A673 (cell line): ENCODE measurements around the gene PACS1. TPM values are rescaled to one million over a fixed set of nuclear protein-coding genes. Genes with fewer than 3 reads are reported as not detected.
A peak's percentile ranks its signal among the peaks of the same experiment; 100 is the strongest.

Source experiments
- BruUV-seq: library from RNA; stranded (reverse); fragments of 400-500 nt; replicated peaks from 2 replicates; lab custom pipeline; 2021; lab: Mats Ljungman, UMichigan
- CTCF ChIA-PET: fragments of 300-600 bp; sonication (Branson Sonifier 250); formaldehyde crosslinking; loops from one replicate; lab custom pipeline; 2022; ENCODE audit warnings: antibody characterized with exemption; lab: Charles Lee
- POLR2A ChIA-PET: fragments of 300-600 bp; sonication (Branson Sonifier 250); formaldehyde crosslinking; loops from one replicate; lab custom pipeline; 2022; ENCODE audit warnings: antibody characterized with exemption; ENCODE audit not compliant: low non-redundant PET; lab: Charles Lee
- DNase-seq: peaks from one replicate; pipeline ENCODE4 v3.0.0-alpha.2; 2015; ENCODE audit warnings: low spot score
- H3K27ac ChIP-seq: fragments of 200-600 bp; sonication (generic); 2 replicates; pipeline ENCODE4 v1.5.1; 2016; ENCODE audit warnings: mixed run types, low read depth, mild to moderate bottlenecking, mixed read lengths, antibody characterized with exemption, low read length; ENCODE audit not compliant: poor library complexity, severe bottlenecking
- H3K27me3 ChIP-seq: fragments of 200-600 bp; sonication (generic); replicated peaks from 2 replicates; pipeline ENCODE4 v1.6.1; 2017; ENCODE audit warnings: mixed run types, low read depth, mild to moderate bottlenecking, mixed read lengths, antibody characterized with exemption, low read length; ENCODE audit not compliant: insufficient read depth, poor library complexity
- H3K36me3 ChIP-seq: fragments of 200-600 bp; sonication (generic); 2 replicates; pipeline ENCODE4 v1.6.1; 2016; ENCODE audit warnings: mixed run types, mild to moderate bottlenecking, mixed read lengths, antibody characterized with exemption, low read length; ENCODE audit not compliant: insufficient read depth, poor library complexity, severe bottlenecking
- H3K4me1 ChIP-seq: fragments of 200-600 bp; sonication (generic); 2 replicates; pipeline ENCODE4 v1.6.1; 2017; ENCODE audit warnings: mixed run types, mild to moderate bottlenecking, mixed read lengths, antibody characterized with exemption, low read length; ENCODE audit not compliant: insufficient read depth, poor library complexity, severe bottlenecking
- H3K4me3 ChIP-seq: fragments of 200-600 bp; sonication (generic); 2 replicates; pipeline ENCODE4 v1.5.1; 2016; ENCODE audit warnings: low read depth, mixed run types, mild to moderate bottlenecking, mixed read lengths, low read length; ENCODE audit not compliant: poor library complexity, severe bottlenecking
- H3K9me3 ChIP-seq: fragments of 200-600 bp; sonication (generic); 2 replicates; pipeline ENCODE4 v1.6.1; 2016; ENCODE audit warnings: mixed run types, low read depth, mild to moderate bottlenecking, mixed read lengths, antibody characterized with exemption, low read length; ENCODE audit not compliant: poor library complexity, severe bottlenecking
- EZH2 ChIP-seq: fragments of 200-600 bp; sonication (generic); IDR thresholded peaks from 2 replicates; pipeline ENCODE4 v1.6.1; 2017; ENCODE audit warnings: borderline replicate concordance, low read depth, mild to moderate bottlenecking, mixed read lengths, antibody characterized with exemption, low read length; ENCODE audit not compliant: poor library complexity, severe bottlenecking
- intact Hi-C: fragments of 100-400 bp; cut with micrococcal nuclease; formaldehyde crosslinking; loops from one replicate; pipeline ENCODE4 v1.10.0; 2022; ENCODE audit not compliant: unreplicated experiment
- total RNA-seq: library from RNA; stranded (reverse); gene quantifications from 2 replicates; pipeline ENCODE4 v1.2.3, GENCODE V29; 2021
- TF ChIP-seq, protein P1 (sequence below): fragments of 300-800, 200-600 bp; sonication (generic); conservative IDR thresholded peaks from 2 replicates; pipeline ENCODE4 v1.5.1; 2017; ENCODE audit warnings: low read depth, mild to moderate bottlenecking, antibody characterized with exemption, low read length, moderate library complexity, mixed read lengths

Gene PACS1
- total RNA-seq, 1 experiment from 2014 or later, result 75.7 TPM

DNA sequence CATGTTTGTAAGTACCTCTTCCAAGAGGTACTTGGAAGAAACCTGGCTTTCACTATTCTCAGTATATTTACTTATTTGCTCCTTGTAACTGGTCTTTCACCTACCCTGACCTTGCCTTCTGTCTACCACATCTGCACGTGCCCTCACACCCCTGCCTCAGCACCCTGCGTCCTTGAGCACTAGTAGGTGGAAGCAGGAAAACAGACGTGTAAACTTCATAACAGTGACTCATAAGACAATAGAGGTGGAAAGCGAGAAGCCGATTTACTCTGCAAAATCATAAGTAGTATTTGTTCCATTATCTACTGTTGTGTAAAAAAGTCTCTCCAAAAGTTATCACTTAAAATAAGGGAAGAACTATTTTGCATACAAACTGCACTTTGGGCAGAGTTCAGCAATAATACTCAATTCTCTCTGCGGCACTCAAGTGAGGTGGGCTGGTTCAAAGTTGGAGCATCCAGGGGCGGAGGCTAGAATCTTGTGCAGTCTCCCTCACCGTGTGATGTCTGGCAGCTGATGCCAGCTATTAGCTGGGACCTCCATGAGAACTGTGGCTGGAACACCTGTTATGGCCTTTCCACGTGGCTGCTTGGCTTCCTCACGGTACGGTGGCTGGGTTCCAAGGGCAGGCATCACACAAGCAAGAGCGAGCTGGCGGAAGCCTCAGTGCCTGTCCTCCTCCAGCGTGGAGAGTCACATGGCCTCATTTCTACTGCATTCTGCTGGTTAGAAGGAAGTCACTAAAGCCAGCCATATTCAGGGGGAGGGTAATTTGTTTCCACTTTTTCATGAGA, 30.4 kb downstream of the PACS1 start:
- no peaks in the 10 kb centered on the region for H3K9me3 ChIP-seq
- ChIA-PET POLR2A (no interaction called here), CTCF (no interaction called here)
- intact Hi-C loops, result no loop called here
- H3K27me3 ChIP-seq, result no peaks in the 10 kb centered on the region
- TF ChIP-seq, protein P1, sequence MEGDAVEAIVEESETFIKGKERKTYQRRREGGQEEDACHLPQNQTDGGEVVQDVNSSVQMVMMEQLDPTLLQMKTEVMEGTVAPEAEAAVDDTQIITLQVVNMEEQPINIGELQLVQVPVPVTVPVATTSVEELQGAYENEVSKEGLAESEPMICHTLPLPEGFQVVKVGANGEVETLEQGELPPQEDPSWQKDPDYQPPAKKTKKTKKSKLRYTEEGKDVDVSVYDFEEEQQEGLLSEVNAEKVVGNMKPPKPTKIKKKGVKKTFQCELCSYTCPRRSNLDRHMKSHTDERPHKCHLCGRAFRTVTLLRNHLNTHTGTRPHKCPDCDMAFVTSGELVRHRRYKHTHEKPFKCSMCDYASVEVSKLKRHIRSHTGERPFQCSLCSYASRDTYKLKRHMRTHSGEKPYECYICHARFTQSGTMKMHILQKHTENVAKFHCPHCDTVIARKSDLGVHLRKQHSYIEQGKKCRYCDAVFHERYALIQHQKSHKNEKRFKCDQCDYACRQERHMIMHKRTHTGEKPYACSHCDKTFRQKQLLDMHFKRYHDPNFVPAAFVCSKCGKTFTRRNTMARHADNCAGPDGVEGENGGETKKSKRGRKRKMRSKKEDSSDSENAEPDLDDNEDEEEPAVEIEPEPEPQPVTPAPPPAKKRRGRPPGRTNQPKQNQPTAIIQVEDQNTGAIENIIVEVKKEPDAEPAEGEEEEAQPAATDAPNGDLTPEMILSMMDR, result no peak
- no peak for TF ChIP-seq EZH2
- H3K4me1 ChIP-seq, result peaks cover 20% of the 10 kb centered on the region
- no peak overlapping the region for H3K4me3 ChIP-seq
- H3K27ac ChIP-seq, result peak overlapping the region; percentile 10
- no peaks in the 10 kb centered on the region for H3K36me3 ChIP-seq
- BruUV-seq, result no TSS peak
- no peak for DNase-seq

DNA sequence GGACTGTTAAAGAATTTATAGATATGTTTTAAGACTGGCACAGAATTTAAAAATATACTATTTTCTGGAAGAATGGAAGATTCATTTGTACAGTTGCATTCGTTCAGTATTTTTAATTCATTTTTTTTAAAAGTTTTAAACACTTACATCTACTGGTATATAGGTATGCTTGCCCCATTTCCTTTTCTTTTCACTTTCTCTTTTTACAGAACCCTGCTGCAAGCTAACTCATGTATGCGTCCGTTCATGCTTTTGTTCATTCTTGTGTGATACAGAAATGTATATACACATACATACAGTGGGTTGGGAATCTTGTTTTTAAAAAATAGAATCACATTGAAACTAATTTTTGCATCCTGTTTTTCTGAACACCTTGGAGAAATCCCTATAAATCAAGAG, 31.0 kb downstream of the PACS1 start:
- ChIA-PET POLR2A (no interaction called here), CTCF (no interaction called here)
- no peak for DNase-seq
- H3K4me3 ChIP-seq, result no peak overlapping the region
- peaks cover 20% of the 10 kb centered on the region for H3K4me1 ChIP-seq
- TF ChIP-seq, protein P1, result no peak
- TF ChIP-seq EZH2, result no peak
- H3K27me3 ChIP-seq, result no peaks in the 10 kb centered on the region
- H3K36me3 ChIP-seq, result no peaks in the 10 kb centered on the region
- no TSS peak for BruUV-seq
- intact Hi-C loops, result no loop called here
- no peak overlapping the region for H3K27ac ChIP-seq
- no peaks in the 10 kb centered on the region for H3K9me3 ChIP-seq

DNA sequence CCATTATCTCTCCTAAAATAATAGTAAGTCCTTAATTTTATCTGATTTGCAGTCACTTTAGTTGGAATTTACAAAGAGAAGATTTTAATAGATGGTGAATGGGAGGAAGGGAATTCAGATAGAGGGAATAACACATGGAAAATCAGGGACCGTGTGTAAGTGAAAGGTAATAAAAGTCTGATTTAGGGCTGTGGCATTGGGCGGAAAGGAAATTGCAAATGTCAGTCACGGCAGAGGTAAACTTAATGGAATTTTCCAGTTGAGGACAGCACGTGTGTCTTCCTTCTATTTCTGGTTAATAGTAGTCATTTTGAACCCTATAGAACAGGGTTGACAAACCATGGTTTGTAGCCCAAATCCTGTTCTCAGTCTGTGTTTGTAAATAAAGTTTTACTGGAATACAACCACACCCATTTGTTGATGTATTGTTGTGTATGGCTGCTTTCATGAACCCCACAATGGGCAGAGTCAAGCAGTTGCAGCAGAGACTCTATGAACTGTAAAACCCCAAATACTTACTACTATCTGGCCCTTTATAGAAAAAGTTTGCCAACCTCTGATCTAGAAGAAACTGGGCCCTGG, 34.1 kb downstream of the PACS1 start:
- ChIA-PET POLR2A (no interaction called here), CTCF (no interaction called here)
- H3K27ac ChIP-seq, result peak overlapping the region; percentile 8

More for the DNA sequence above, 34.1 kb downstream of the PACS1 start:
- no peak overlapping the region for H3K4me3 ChIP-seq
- TF ChIP-seq EZH2, result no peak
- TF ChIP-seq, protein P1, result no peak
- intact Hi-C loops, result no loop called here
- H3K9me3 ChIP-seq, result no peaks in the 10 kb centered on the region
- no TSS peak for BruUV-seq
- no peak for DNase-seq
- peaks cover 20% of the 10 kb centered on the region for H3K4me1 ChIP-seq
- H3K36me3 ChIP-seq, result no peaks in the 10 kb centered on the region
- H3K27me3 ChIP-seq, result no peaks in the 10 kb centered on the region
